NCI-H524 treated with DMSO at 0.1 percent for 48 hours (cell line): ENCODE data around the gene IST1.
"Not testable (repeated sequence)": the region's sequence is repeated elsewhere in the genome, so short reads cannot be mapped to it uniquely, and the experiment has no call there.

Source experiments
- DNase-seq: peaks from one replicate; lab custom pipeline; 2025; lab: John Stamatoyannopoulos, UW

IST1 gene

GRCh38 chr16:71894921-71895678 lies at the start of gene IST1:
Gene IST1 (plus strand): TSS chr16:71895531. CDS start chr16:71915641, 20,110 bp downstream.
- peak; percentile 91 for DNase-seq

GRCh38 chr16:71845639-71846430 lies 49.5 kb upstream of the IST1 start, which contains the start of gene ATXN1L:
Gene ATXN1L (plus strand): TSS chr16:71845976. CDS start chr16:71849741, 3,765 bp downstream.
- peak; percentile 64 for DNase-seq

- DNase-seq, result no peak
These were observed 48.9 kb upstream of the IST1 start for GRCh38 chr16:71846431-71846830.

GRCh38 chr16:71847096-71847495 lies 48.2 kb upstream of the IST1 start:
- no peak for DNase-seq

GRCh38 chr16:71848622-71849021 lies 46.7 kb upstream of the IST1 start:
- no peak for DNase-seq

GRCh38 chr16:71851746-71852145 lies 43.6 kb upstream of the IST1 start:
- DNase-seq, result no peak

GRCh38 chr16:71852158-71852557 lies 43.2 kb upstream of the IST1 start:
- DNase-seq, result no peak

- no peak for DNase-seq
These were observed 42.8 kb upstream of the IST1 start for GRCh38 chr16:71852561-71852960.

- no peak for DNase-seq
These were observed 41.9 kb upstream of the IST1 start for GRCh38 chr16:71853413-71853812.

GRCh38 chr16:71854369-71854948 lies 40.9 kb upstream of the IST1 start:
- DNase-seq, result no peak

GRCh38 chr16:71855937-71856662 lies 39.2 kb upstream of the IST1 start:
- DNase-seq, result no peak

- no peak for DNase-seq
These were observed 35.4 kb upstream of the IST1 start for GRCh38 chr16:71859762-71860521.

GRCh38 chr16:71863995-71864394 lies 31.3 kb upstream of the IST1 start:
- DNase-seq, result no peak

- no peak for DNase-seq
These were observed 30.0 kb upstream of the IST1 start for GRCh38 chr16:71865173-71865863.

GRCh38 chr16:71867175-71867574 lies 28.2 kb upstream of the IST1 start:
- not testable (repeated sequence) for DNase-seq

GRCh38 chr16:71867939-71868338 lies 27.4 kb upstream of the IST1 start:
- DNase-seq, result no peak

- no peak for DNase-seq
These were observed 26.2 kb upstream of the IST1 start for GRCh38 chr16:71869089-71869488.

- no peak for DNase-seq
These were observed 24.5 kb upstream of the IST1 start for GRCh38 chr16:71870818-71871217.

GRCh38 chr16:71873199-71873598 lies 22.1 kb upstream of the IST1 start:
- DNase-seq, result no peak

GRCh38 chr16:71878911-71879310 lies 16.4 kb upstream of the IST1 start:
- no peak for DNase-seq

GRCh38 chr16:71880176-71880575 lies 15.2 kb upstream of the IST1 start:
- DNase-seq, result no peak
